CD4-positive, alpha-beta memory T cell (primary cell): ENCODE data around the gene CANT1. TPM values are rescaled to one million over a fixed set of nuclear protein-coding genes. Genes with fewer than 3 reads are reported as not detected.
"Not testable (repeated sequence)": the region's sequence is repeated elsewhere in the genome, so short reads cannot be mapped to it uniquely, and the experiment has no call there.

Source experiments
- CTCF ChIA-PET: fragments of 350-600 bp; sonication (Branson Sonifier 250); formaldehyde crosslinking; loops from one replicate; lab custom pipeline; 2021; ENCODE audit warnings: inconsistent platforms; ENCODE audit not compliant: partially characterized antibody; lab: Charles Lee
- POLR2A ChIA-PET: fragments of 350-600 bp; sonication (Branson Sonifier 250); formaldehyde crosslinking; loops from one replicate; lab custom pipeline; 2021; ENCODE audit not compliant: partially characterized antibody; lab: Charles Lee
- DNase-seq, 5 donors: peaks; one replicate each; pipeline versions ENCODE4 v3.0.0 to v3.0.0-alpha.2; 2020 to 2022; ENCODE audit warnings: mixed read lengths in 1 of 5
- H3K27ac ChIP-seq: one replicate; pipeline ENCODE4 v1.7.0; 2013; ENCODE audit warnings: low read depth, low read length
- H3K27me3 ChIP-seq: 2 replicates; pipeline ENCODE4 v1.7.0; 2013; ENCODE audit warnings: mild to moderate bottlenecking, low read length, moderate library complexity; ENCODE audit not compliant: insufficient read depth
- H3K36me3 ChIP-seq: 2 replicates; pipeline ENCODE4 v1.7.0; 2013; ENCODE audit warnings: mild to moderate bottlenecking, low read length, moderate library complexity; ENCODE audit not compliant: insufficient read depth
- H3K4me1 ChIP-seq: 2 replicates; pipeline ENCODE4 v1.7.0; 2013; ENCODE audit warnings: mild to moderate bottlenecking, low read length, moderate library complexity; ENCODE audit not compliant: insufficient read depth
- H3K4me3 ChIP-seq, 2 donors: one replicate each; pipeline ENCODE4 v1.7.0; 2013; ENCODE audit warnings: low read length in 2 of 2, mild to moderate bottlenecking in 1 of 2
- H3K9me3 ChIP-seq, 2 donors: one replicate each; pipeline ENCODE4 v1.7.0; 2013; ENCODE audit warnings: low read length in 2 of 2, control low read depth in 1 of 2; ENCODE audit not compliant: control insufficient read depth in 1 of 2
- H3K27ac Mint-ChIP-seq, 7 donors: one replicate each; pipeline ENCODE4 v1.8.0; 2020 to 2021; ENCODE audit warnings: mixed read lengths in 7 of 7, mild to moderate bottlenecking in 6 of 7, inconsistent platforms in 3 of 7, moderate library complexity in 3 of 7
- H3K27me3 Mint-ChIP-seq, 2 donors: one replicate each; pipeline ENCODE4 v1.8.0; 2020 to 2021; ENCODE audit warnings: mixed read lengths in 2 of 2
- H3K36me3 Mint-ChIP-seq, 2 donors: one replicate each; pipeline ENCODE4 v1.8.0; 2020 to 2021; ENCODE audit warnings: mixed read lengths in 2 of 2, inconsistent platforms in 1 of 2, mild to moderate bottlenecking in 1 of 2
- H3K4me1 Mint-ChIP-seq, 4 donors: one replicate each; pipeline ENCODE4 v1.8.0; 2020 to 2021; ENCODE audit warnings: mixed read lengths in 4 of 4, mild to moderate bottlenecking in 1 of 4
- H3K4me3 Mint-ChIP-seq, 8 donors: one replicate each; pipeline ENCODE4 v1.8.0; 2020 to 2021; ENCODE audit warnings: mixed read lengths in 8 of 8, mild to moderate bottlenecking in 7 of 8, moderate library complexity in 6 of 8, inconsistent platforms in 3 of 8
- H3K9me3 Mint-ChIP-seq, 8 donors: one replicate each; pipeline ENCODE4 v1.8.0; 2020 to 2021; ENCODE audit warnings: mixed read lengths in 8 of 8, mild to moderate bottlenecking in 5 of 8, inconsistent platforms in 3 of 8, moderate library complexity in 1 of 8
- intact Hi-C: fragments of 100-400 bp; cut with micrococcal nuclease; formaldehyde crosslinking; loops from one replicate; pipeline ENCODE4 v1.15.1; 2023
- polyA plus RNA-seq, 2 donors: library from polyadenylated mRNA; unstranded; fragments of 300-500 nt; fragmentation: Illumina TruSeq; gene quantifications; one replicate each; pipeline ENCODE4 v1.2.3, GENCODE V29; 2021
- total RNA-seq, 2 experiments: library from RNA; stranded (reverse); gene quantifications; one replicate each; pipeline ENCODE4 v1.2.3, GENCODE V29; 2021

The CANT1 gene
- total and polyA plus RNA-seq, 4 experiments from 2014 or later: 7.2 to 59.4 (median 34.2) TPM

DNA sequence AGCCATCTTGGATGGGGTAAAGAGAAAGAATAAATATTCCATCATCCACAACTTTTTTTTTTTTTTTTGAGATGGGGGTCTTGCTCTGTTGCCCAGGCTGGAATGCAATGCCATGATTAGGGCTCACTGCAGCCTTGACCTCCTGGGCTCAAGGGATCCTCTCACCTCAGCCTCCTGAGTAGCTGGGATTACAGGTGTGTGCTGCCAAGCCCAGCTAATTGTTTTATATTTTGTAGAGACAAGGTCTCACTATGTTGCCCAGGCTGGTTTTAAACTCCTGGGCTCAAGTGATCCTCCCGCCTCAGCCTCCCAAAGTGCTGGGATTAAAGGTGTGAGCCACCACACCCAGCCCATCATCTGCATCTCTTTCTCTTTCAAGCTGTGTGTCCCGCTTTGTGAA lies 12.4 kb upstream of the CANT1 start:
- H3K4me3 Mint-ChIP-seq, H3K36me3 Mint-ChIP-seq, DNase-seq, H3K4me3 ChIP-seq, H3K36me3 ChIP-seq, intact Hi-C loops, H3K27ac ChIP-seq, POLR2A ChIA-PET, H3K9me3 ChIP-seq, H3K9me3 Mint-ChIP-seq, H3K27ac Mint-ChIP-seq: not testable (repeated sequence)
- Histone ChIP-seq H3K27me3 (peaks cover 14% of the 10 kb centered on the region), H3K4me1 (peaks cover 13% of the 10 kb centered on the region)
- H3K27me3 Mint-ChIP-seq: peaks cover 10 to 24% of the 10 kb centered on the region in 2 donors
- CTCF ChIA-PET: interaction anchor here (0.8 to 2.4 kb wide), 3 partner anchors 12 to 370 kb away, joined by 3 to 8 read pairs (median 3); partner anchors contain the start of gene CANT1
- peaks cover 2 to 21% (median 4%) of the 10 kb centered on the region in 4 donors for H3K4me1 Mint-ChIP-seq

- DNase-seq: no peak
- Histone ChIP-seq H3K9me3 (no peaks in the 10 kb centered on the region), H3K27me3 (peaks cover 14% of the 10 kb centered on the region), H3K27ac (no peak overlapping the region), H3K4me3 (no peak overlapping the region), H3K4me1 (peaks cover 13% of the 10 kb centered on the region), H3K36me3 (no peaks in the 10 kb centered on the region)
- Mint-ChIP-seq H3K36me3 (no peaks in the 10 kb centered on the region), H3K4me3 (no peak overlapping the region), H3K27me3 (peaks cover 4 to 19% of the 10 kb centered on the region in 2 donors), H3K4me1 (peaks cover 2 to 21% (median 4%) of the 10 kb centered on the region in 4 donors), H3K27ac (peak overlapping the region in 2 of 7 donors; percentile 17 to 42), H3K9me3 (peaks cover 0 to under 1% (median 0%) of the 10 kb centered on the region in 8 donors)
- intact Hi-C loops: no loop called here
- ChIA-PET CTCF (interaction anchor here (1.0 to 2.4 kb wide), 2 partner anchors 11 to 371 kb away, joined by 3 to 8 read pairs; partner anchors contain the start of gene CANT1), POLR2A (no interaction called here)
These were observed 11.2 kb upstream of the CANT1 start for GRCh38 chr17:79020631-79021301.

- Mint-ChIP-seq H3K27ac (no peak overlapping the region), H3K27me3 (peaks cover 0 to 16% of the 10 kb centered on the region in 2 donors), H3K36me3 (no peaks in the 10 kb centered on the region), H3K4me3 (no peak overlapping the region), H3K9me3 (peaks cover 0 to 3% (median 0%) of the 10 kb centered on the region in 8 donors), H3K4me1 (peaks cover 2 to 15% (median 4%) of the 10 kb centered on the region in 4 donors)
- ChIA-PET POLR2A (no interaction called here), CTCF (interaction anchor here (0.6 to 2.4 kb wide), 2 partner anchors 62 to 372 kb away, joined by 3 to 8 read pairs; no protein-coding TSS in a partner anchor)
- peaks cover 13% of the 10 kb centered on the region for H3K4me1 ChIP-seq
- DNase-seq: peak; percentile 42 to 70 (median 52)
- H3K27me3 ChIP-seq: peaks cover 7% of the 10 kb centered on the region
- intact Hi-C loops: loop anchor here (1.0 kb wide), 1 partner anchor 22 kb away; no protein-coding TSS in a partner anchor
- no peak overlapping the region for H3K4me3 ChIP-seq
- H3K36me3 ChIP-seq: no peaks in the 10 kb centered on the region
- H3K9me3 ChIP-seq: no peaks in the 10 kb centered on the region
- no peak overlapping the region for H3K27ac ChIP-seq
These were observed 10.3 kb upstream of the CANT1 start for GRCh38 chr17:79019632-79020584.

GRCh38 chr17:79019261-79019631 lies 9.7 kb upstream of the CANT1 start:
- DNase-seq: no peak
- ChIA-PET CTCF (interaction anchor here (1.0 kb wide), 1 partner anchor 64 kb away, joined by 4 read pairs; no protein-coding TSS in a partner anchor), POLR2A (no interaction called here)
- peaks cover 0 to 3% (median 0%) of the 10 kb centered on the region in 8 donors for H3K9me3 Mint-ChIP-seq
- peaks cover 0 to 13% of the 10 kb centered on the region in 2 donors for H3K27me3 Mint-ChIP-seq
- Histone ChIP-seq H3K9me3 (no peaks in the 10 kb centered on the region), H3K4me3 (no peak overlapping the region), H3K36me3 (no peaks in the 10 kb centered on the region), H3K27ac (no peak overlapping the region), H3K4me1 (peaks cover 8% of the 10 kb centered on the region), H3K27me3 (peaks cover 5% of the 10 kb centered on the region)
- peaks cover 2 to 10% (median 3%) of the 10 kb centered on the region in 4 donors for H3K4me1 Mint-ChIP-seq
- intact Hi-C loops: loop anchor here (1.0 kb wide), 1 partner anchor 23 kb away; no protein-coding TSS in a partner anchor
- H3K36me3 Mint-ChIP-seq: no peaks in the 10 kb centered on the region
- no peak overlapping the region for H3K27ac Mint-ChIP-seq
- no peak overlapping the region for H3K4me3 Mint-ChIP-seq

DNA sequence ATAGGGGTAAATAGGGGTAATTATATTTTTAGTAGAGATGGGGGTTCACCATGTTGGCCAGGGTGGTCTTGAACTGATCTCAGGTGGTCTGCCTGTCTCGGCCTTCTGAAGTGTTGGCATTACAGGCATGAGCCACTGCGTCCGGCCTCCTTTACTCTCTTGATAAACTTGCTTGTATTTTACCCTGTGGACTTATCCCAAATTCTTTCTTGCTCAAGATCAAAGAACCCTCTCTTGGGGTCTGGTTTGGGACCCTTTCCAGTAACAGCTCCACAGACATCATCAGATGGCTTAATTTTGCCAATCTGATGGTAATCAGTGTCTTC lies 8.8 kb upstream of the CANT1 start:
- Mint-ChIP-seq H3K27me3 (peaks cover 2 to 9% of the 10 kb centered on the region in 2 donors), H3K36me3 (no peaks in the 10 kb centered on the region), H3K27ac (no peak overlapping the region), H3K9me3 (peaks cover 0 to 3% (median 0%) of the 10 kb centered on the region in 8 donors), H3K4me1 (peaks cover 0 to 3% (median 0%) of the 10 kb centered on the region in 4 donors), H3K4me3 (no peak overlapping the region)
- no peak overlapping the region for H3K4me3 ChIP-seq
- peaks cover 5% of the 10 kb centered on the region for H3K27me3 ChIP-seq
- no peak overlapping the region for H3K27ac ChIP-seq
- no peaks in the 10 kb centered on the region for H3K4me1 ChIP-seq
- ChIA-PET CTCF (interaction anchor here (1.0 kb wide), 1 partner anchor 64 kb away, joined by 4 read pairs; no protein-coding TSS in a partner anchor), POLR2A (interaction anchor here (0.6 kb wide), 1 partner anchor 199 kb away, joined by 3 read pairs; no protein-coding TSS in a partner anchor)
- no peaks in the 10 kb centered on the region for H3K36me3 ChIP-seq
- DNase-seq: no peak
- intact Hi-C loops: no loop called here
- no peaks in the 10 kb centered on the region for H3K9me3 ChIP-seq

DNA sequence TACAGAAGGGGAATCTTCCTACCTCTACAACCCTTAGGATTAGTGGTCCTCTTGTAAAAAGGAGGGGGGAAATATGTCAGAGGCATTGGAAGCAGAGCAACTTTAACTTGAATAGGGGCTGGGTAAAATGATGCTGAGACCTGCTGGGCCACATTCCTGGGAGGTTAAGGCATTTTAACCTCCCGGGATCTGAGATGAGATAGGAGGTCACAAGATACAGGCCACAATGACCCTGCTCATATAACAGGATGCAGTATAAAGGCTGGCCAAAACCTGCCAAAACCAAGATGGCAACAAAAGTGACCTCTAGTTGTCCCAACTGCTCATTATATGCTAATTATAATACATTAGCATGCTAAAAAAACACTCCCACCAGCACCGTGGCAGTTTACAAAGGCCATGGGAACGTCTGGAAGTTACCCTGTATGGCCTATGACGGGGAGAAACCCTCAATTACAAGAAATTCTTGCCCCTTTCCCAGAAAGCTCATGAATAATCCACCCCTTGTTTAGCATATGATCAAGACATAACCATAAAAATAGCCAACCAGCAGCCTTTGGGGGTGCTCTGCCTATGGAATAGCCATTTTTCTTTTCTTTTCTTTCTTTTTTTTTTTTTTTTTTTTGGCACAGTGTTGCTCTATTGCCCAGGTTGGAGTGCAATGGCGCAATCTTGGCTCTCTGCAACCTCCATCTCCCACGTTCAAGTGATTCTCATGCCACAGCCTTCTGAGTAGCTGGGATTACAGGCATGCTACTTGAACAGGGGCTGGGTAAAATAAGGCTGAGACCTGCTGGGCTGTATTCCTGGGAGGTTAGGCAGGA lies 8.2 kb upstream of the CANT1 start:
- no peak overlapping the region for H3K27ac Mint-ChIP-seq
- peaks cover 2 to 9% of the 10 kb centered on the region in 2 donors for H3K27me3 Mint-ChIP-seq
- ChIA-PET POLR2A (no interaction called here), CTCF (no interaction called here)
- Histone ChIP-seq H3K9me3 (no peaks in the 10 kb centered on the region), H3K27ac (no peak overlapping the region), H3K27me3 (no peaks in the 10 kb centered on the region), H3K4me1 (no peaks in the 10 kb centered on the region), H3K4me3 (no peak overlapping the region), H3K36me3 (no peaks in the 10 kb centered on the region)
- H3K4me3 Mint-ChIP-seq: no peak overlapping the region
- H3K36me3 Mint-ChIP-seq: no peaks in the 10 kb centered on the region
- intact Hi-C loops: no loop called here
- H3K9me3 Mint-ChIP-seq: peaks cover 0 to 3% (median 0%) of the 10 kb centered on the region in 8 donors
- no peak for DNase-seq
- peaks cover 0 to under 1% (median 0%) of the 10 kb centered on the region in 4 donors for H3K4me1 Mint-ChIP-seq
